HG02852 (cell line): ENCODE measurements around the gene SIN3A.
A peak's percentile ranks its signal among the peaks of the same experiment; 100 is the strongest.
"Not testable (repeated sequence)": the region's sequence is repeated elsewhere in the genome, so short reads cannot be mapped to it uniquely, and the experiment has no call there.

Source experiments
- ATAC-seq: cut with Tn5 transposase; IDR thresholded peaks from one replicate; pipeline ENCODE4 v1.9.1; 2021; ENCODE audit warnings: mild to moderate bottlenecking, moderate library complexity; ENCODE audit not compliant: unreplicated experiment

The SIN3A gene

GRCh38 chr15:75383986-75384385, 67.5 kb downstream of the SIN3A start:
- ATAC-seq = not testable (repeated sequence)

- ATAC-seq = no peak
These were observed 70.7 kb downstream of the SIN3A start for GRCh38 chr15:75380773-75381172.

DNA sequence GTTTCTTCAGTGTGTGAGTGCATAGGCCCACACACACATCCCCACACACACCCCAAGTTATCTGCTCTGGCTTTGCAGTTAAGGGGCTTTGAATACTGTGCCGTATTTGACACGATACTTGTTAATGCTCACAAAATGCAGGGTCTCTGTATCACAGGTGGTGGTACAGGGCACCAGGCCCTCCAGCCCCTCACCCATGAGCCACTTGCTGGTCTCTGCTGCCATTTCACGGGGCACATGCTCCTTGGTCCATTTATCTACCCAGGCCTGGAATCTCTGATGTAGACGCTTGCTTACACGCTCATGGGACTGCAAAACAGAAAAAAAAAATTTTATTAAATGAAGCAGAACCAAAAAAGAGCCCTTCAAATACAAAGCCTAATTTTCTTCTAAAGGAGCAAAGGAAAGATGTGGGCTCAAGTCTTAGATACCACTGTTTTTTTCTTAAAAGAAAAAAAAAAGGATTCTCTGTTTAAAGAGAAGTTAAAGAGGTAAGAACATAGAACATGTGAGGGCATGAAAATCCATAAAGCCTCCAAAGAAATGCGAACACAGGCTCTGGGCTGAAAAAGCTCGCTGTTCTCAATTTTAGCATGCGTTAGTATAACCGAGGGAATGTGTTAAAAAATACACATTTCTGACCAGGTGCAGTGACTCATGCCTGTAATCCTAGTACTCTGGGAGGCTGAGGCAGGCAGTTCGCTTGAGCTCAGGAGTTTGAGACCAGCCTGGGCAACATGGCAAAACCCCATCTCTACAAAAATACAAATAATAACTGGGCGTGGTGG, 79.4 kb downstream of the SIN3A start:
- no peak for ATAC-seq

DNA sequence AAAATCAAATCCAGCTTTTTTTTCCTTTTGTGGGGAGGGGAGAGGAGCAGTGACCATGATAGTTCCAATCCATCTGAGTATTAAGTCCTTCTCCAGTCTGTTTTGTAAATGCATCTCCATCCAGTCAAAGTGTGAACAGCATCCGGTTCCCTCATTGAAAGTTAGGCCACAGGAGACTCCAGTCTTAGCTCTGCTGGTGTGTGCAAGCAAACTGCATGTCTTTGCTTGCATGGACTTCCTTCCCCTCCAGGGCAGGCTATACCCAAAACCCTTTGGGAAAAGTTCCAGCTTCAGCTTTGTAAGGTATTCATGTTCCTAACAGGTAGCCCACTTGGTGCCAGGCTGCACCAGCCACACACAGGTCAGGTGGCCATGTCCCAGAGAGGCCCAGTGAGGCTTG, 80.0 kb downstream of the SIN3A start:
- no peak for ATAC-seq

GRCh38 chr15:75369897-75370581, 81.5 kb downstream of the SIN3A start:
- ATAC-seq = no peak

DNA sequence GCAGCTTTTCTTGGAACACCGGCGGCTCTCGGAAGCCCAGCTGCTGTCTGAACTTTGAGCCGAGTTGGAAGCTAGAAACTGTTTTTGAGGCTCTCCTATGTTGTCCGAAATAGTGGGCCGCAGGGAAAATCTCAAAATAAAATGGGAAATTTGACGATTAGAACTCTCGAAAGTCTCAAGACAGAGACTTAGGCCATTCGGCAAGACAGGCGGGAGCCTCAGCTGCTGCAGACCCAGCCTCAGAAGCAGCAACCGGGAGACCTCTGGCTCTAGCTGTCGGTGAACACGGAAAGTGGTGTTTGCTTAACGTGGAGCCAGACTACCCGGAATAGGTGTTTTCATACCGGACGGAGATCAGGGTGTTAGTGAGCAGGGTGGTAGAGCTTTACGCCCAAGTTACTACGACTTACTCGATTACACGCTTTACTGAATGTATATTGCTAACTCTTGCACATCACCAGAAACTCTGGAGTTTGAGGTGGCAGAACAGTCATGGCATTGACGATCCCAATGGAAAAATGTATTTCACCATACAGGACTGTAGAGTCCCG, 82.7 kb downstream of the SIN3A start:
- no peak for ATAC-seq

GRCh38 chr15:75367913-75368688, 83.4 kb downstream of the SIN3A start, which contains the start of gene MAN2C1:
Gene MAN2C1 (minus strand): TSS chr15:75368607. CDS start chr15:75368583, 24 bp downstream.
- ATAC-seq = peak; percentile 87

GRCh38 chr15:75367406-75367912, 84.0 kb downstream of the SIN3A start:
- no peak for ATAC-seq

GRCh38 chr15:75367006-75367405, 84.5 kb downstream of the SIN3A start:
- ATAC-seq = no peak

DNA sequence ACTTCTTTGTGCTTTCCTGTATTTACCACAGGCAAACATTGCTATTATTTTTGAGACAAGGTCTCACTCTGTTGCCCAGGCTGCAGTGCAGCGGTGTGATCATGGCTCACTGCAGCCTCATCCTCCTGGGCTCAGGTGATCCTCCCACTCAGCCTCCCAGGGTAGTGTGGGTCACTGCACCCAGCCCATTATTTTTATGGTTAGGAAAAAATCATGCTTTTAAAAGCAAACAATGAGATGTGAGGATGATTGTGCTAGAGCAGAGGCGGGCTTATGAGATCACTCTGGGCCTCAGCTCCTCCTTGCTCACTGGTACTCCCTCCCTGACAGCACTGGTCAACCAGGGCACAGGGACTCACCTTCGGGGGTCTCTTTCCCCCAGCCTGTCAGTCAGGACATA, 85.3 kb downstream of the SIN3A start:
- ATAC-seq = no peak

- no peak for ATAC-seq
These were observed 86.6 kb downstream of the SIN3A start for GRCh38 chr15:75364881-75365280.

- ATAC-seq = no peak
These were observed 87.7 kb downstream of the SIN3A start for GRCh38 chr15:75363786-75364185.

DNA sequence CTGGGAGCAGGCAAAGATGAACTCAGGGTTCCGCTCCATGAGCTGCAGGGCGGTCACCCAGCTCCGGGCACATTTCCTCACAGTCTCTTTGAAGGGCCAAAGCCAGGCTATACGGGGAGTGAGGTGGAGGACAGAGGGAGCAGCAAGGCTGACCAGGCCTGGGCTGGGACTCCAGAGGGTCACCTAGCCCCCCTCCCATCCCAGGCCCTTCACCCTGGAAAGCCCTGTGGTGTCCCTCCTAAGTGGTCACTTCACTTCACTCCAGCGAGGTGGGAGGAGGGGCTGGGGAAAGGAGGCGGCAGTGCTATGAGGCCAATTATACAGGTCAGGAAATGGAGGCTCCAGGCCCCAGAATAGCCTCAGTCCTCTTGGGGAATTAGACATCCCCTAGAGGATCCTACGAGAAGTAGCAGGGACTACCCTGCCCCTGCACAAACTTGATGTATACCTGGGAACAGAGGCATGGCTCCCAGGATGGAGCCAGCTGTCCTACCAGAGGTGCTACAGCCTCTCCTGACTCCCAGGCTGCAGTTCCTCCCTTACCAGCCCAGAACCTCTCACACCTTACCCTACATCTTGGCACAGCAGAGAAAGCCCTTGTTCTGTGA, 88.7 kb downstream of the SIN3A start:
- no peak for ATAC-seq

DNA sequence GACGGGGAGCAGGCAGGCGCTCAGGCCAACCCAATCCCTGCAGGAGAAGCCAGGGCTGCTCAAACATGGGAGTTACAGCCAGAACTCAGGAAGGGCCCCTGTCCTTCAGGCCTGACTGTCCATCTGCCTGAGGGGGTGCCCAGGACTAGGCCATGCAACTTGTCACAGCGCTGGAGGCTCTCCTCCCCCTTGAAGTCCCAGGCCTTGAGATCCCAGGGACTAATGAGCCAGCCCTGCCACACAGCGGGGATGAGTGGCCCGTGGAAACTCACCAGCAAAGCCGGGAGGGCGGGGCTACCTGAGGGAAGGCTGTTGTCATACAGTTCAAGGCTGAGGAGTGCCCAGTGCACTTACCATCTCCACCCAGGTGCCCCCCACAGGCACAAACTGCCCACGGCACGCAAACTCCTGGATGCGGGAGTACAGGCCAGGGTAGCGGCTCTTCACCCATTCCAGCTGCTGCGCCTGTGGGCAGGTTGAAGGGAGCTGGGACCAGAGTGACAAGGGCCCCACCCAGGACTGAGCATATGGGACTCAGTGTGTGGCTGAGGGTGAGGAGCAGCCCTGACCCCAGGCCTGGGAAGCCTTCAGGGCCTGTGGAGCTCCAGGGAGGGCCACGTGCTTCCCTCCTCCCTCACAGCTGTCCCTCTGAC, 89.4 kb downstream of the SIN3A start:
- ATAC-seq = no peak

GRCh38 chr15:75361361-75361988, 90.0 kb downstream of the SIN3A start:
- ATAC-seq = no peak

GRCh38 chr15:75360856-75361255, 90.6 kb downstream of the SIN3A start:
- no peak for ATAC-seq

DNA sequence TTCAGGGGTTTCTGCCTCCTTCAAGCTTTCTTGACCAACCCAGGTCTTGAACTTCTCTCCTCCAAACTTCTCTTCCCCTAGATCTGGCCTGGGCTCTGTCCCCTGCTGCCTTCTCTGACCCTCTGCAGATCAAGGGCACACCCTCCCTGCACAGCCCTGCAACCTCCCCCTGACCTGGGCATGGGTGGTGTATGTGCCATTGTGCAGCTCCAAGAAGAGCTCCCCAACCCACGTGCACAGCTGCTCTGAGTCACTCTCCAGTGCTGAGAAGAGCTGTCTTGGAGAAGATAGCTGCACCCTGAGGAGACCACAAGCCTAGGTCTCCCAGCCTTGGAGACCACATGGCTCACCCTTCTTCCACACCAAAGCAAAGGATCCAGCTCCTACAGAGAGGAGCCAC, 91.1 kb downstream of the SIN3A start:
- no peak for ATAC-seq

- no peak for ATAC-seq
These were observed 91.8 kb downstream of the SIN3A start for GRCh38 chr15:75359537-75360250.
